GM19328 (cell line): Measurements from ENCODE around the gene TFDP1.
"Not testable (repeated sequence)": the region's sequence is repeated elsewhere in the genome, so short reads cannot be mapped to it uniquely, and the experiment has no call there.

Source experiments
- ATAC-seq: cut with Tn5 transposase; IDR thresholded peaks from one replicate; pipeline ENCODE4 v1.9.1; 2021; ENCODE audit warnings: mild to moderate bottlenecking, moderate library complexity; ENCODE audit not compliant: unreplicated experiment

The TFDP1 gene

DNA sequence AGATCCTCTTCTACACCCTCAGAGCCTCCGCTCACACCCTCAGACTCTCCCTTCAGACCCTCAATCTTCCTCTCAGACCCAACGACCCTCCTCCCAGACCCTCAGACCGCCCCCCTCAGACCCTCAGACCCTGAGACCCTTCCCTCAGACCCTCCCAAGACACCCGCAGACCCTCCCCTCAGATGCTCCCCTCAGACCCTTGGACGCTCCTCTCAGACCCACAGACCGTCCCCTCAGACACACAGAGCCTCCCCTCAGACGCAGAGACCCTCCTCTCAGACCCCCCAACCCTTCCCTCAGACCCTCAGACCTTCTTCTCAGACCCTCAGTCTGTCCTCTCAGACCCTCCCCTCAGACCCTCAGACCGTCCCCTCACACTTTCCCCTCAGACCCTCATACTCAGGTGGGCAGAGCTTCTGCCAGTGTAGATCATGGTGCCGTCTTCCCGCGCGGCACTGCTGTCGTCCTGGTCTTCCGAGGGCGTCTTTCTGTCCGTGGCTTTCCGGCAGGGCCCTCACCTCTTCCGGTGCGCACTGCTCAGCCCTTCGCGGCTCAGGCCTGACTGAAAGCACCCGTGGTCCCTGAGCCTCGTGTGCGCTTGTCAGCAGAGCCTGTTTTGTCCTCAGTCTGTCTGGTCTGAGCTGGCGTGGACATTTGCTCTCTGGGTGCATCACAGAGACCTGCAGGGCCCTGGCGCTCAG is 18.9 kb upstream of the TFDP1 start:
- no peak for ATAC-seq

DNA sequence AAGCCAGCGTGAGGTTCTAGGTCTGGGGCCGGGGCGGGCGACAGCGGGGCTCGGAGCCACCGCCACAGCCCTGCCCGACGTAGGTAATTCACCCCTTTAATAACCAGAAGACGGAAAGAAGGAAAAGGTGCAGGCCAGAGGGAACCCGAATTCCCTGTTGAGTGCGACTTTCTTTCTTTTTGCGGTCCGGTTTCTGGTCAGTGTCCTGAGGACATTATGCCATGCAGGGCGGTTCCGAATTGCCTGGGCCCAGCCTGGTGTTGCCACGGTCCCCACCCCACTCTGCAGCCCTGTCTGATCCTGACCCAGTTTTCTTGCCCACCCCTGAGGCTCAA is 18.4 kb upstream of the TFDP1 start:
- no peak for ATAC-seq

DNA sequence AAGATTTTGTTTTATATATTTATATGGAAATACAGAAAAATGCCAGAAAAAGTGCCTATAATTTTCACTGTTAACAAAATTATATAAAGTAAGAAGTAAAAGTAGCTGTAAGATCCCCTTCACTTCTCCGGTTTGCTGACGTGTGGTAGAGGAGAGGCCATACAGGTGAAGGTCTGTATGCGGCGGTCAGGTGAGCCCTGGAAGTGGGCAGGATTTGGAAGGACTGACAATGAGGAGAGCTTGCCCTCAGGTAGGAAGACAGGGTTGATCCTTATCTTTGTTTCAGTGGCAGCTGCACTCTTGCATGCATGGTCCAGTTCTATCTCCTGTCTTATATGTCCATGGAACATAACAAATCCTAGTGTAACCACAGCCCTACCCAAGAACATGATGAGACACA is 16.9 kb upstream of the TFDP1 start:
- ATAC-seq: no peak

DNA sequence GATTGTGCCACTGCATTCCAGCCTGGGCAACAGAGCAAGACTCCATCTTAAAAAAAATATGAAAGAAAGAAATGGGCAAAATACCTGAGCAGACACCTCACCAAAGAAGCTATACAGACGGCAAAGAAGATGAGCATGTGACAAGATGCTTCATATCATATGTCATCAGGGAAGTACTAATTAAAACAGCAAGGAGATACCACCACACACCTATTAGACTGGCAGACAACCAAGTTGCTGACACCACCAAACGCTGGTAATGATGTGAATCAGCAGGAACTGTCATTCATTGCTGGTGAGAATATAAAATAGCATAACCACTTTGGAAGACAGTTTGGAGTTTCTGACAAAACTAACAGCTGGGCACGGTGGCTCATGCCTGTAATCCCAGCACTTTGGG is 11.5 kb upstream of the TFDP1 start:
- ATAC-seq: no peak

DNA sequence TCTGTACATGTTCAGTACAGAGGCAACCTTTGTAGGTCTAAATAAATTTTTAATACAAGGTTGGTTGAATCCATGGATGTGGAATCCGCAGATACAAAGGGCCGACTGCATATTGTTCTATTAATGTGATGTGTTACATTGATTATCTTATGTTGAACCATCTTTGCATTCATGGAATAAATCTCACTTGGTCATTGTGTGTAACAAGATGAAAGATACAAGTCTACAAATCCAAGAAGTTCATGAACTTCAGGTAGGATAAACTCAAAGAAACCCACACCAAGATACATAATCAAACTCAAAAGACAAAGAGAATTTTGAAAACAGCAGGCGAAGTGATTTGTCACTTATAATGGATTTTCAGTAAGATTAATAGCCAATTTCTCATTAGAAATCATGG is 8.0 kb upstream of the TFDP1 start:
- no peak for ATAC-seq

DNA sequence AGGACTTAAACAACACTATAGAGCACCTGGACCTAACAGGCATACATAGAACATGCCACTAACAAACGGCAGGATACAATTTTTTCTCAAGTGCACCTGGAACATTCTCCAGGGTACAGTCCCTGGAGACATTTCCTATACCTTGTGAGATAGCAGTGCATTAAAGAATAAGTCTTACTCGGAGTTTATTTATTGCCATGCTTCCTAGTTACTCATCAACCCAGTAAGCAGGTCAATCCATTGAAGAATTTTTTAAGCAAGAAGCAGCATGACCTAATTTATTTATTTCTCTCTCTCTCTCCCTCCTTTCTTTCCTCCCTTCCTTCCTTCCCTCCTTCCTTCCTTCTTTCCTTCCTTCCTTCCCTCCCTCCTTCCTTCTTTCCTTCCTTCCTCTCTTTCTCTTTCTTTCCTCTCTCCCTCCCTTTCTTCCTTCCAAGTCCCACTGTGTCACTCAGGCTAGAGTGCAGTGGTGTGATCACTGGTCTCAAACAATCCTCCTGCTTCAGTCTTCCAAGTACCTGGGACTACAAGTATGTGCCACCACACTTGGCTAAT is 6.6 kb upstream of the TFDP1 start:
- no peak for ATAC-seq

DNA sequence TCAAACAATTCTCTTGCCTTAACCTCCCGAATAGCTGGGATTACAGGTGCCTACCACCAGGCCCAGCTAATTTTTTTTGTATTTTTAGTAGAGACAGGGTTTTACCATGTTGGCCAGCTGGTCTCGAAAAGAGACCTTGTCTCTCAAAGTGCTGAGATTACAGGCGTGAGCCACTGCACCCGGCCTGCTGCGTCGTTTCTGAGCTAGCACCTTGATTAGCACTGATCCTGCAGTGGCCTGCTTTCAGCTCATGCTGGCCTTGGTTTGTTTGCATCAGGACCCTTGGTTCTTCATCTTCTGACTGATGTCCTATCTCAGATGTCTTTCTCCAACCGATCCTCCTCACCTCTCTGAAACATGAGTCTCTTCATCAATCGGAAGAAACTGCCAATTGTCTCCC is 4.9 kb upstream of the TFDP1 start:
- no peak for ATAC-seq

DNA sequence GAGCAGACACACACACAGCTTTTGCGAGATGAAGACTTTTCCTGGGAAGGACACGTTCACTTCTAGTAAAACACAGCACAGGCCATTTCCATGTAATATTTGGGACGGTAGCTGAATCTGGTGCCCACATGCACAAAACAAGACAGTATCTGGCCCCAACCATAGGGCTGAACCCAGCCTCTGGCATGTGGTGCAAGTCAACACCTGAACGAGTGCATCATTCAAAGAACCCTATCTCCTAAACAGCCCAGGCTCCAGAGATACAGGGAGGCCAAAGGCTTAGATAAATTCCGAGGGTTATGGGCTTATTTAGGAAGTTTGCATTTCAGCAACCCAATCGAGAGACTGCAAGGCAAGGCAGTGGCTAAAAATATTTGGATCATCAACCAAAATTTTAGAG is 2.7 kb upstream of the TFDP1 start:
- ATAC-seq: no peak

DNA sequence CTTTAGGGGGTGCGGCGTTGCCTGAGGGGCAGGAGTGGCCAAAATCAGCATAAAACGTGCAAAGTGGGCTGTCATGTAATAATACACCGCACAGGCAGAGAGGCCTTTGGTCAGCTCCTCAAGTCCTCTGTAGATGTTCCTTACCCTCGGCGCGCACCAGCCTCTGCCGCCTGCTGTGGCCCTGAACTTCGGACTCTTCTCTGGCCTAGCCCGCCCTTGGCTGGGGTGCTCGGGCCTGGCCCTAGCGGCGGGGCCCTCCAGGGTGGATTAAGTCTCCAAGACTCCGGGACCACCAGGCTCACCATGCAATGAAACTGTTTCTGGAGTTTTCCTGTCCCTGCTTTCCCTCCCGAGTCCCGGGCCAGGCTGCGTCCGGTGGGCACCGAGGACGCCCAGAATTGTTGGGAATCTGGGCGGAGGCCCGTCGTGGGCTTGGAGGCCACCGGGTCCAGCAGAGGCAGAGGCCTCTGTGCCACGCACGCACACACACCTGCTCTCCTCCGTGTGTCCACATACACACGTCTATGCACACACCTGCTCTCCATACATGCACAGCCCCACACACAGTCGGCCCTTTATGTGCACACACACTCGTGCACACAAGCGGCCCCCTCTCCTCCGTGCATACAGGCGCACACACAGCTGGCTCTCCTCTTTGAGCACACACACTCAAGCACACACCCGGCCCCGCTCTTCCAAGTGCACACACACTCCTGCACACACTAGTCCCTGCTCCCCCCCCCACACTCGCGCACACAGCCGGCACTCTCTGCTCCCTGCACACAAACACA is 1.5 kb upstream of the TFDP1 start:
- ATAC-seq: no peak

DNA sequence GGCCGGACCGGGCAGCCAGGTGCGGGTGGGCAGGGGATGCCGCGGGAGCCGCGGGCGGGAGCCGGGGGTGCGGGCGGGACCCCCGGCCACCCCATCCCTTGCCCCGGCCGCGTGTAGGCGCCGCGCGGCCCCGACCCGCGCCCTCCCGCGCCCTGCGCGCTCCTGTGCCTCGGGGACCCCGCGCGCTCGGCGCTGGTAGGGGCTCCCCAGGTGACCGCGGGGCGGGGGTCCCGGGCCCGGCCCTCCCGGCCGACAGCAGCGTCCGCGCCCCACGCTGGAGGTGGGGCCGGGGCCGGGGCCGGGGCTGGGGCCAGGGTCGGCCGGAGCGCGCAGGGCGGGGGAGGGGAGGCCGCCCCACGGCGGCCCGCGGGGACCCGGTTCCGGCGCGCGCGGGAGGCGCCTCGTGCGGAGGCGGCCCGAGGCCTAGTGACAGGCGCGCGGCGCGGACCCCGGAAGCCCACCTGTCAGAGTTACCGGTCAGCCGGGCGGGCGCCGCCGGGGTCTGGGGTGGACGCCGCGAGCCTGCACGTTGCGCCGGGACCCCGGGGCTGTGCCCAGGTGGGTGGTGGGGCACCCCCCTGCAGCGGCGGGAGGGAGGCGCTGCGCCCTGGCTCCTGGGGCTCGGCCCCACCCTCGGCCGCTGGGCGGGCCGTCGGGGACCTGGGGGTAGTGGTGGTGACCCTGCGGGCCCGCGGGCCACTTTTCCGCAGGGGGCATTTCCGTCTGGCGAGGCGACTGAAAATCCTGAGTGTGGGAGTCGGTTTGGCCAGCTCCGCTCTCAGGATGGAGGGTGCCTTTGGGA is 518 bp downstream of the TFDP1 start:
- peak; percentile 37 for ATAC-seq

DNA sequence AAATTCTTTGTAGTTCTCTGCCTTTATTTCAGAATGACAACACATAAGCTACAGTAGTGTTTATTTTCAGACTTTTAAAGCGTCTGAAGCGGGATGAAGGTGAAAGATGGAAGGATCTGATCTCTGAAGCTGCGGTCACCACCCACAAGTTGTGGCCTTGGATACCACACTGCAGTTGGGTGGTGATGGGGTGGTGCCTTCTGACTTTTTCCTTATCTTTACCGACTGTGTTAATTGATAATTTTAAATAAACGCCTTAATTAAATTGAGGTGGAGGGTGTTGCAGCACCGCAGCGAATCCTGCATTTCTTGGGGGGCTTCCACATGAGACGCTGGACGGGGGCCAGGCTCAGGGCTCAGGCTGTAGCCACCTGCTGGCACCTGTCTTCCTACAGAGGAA is 1.3 kb downstream of the TFDP1 start:
- no peak for ATAC-seq

DNA sequence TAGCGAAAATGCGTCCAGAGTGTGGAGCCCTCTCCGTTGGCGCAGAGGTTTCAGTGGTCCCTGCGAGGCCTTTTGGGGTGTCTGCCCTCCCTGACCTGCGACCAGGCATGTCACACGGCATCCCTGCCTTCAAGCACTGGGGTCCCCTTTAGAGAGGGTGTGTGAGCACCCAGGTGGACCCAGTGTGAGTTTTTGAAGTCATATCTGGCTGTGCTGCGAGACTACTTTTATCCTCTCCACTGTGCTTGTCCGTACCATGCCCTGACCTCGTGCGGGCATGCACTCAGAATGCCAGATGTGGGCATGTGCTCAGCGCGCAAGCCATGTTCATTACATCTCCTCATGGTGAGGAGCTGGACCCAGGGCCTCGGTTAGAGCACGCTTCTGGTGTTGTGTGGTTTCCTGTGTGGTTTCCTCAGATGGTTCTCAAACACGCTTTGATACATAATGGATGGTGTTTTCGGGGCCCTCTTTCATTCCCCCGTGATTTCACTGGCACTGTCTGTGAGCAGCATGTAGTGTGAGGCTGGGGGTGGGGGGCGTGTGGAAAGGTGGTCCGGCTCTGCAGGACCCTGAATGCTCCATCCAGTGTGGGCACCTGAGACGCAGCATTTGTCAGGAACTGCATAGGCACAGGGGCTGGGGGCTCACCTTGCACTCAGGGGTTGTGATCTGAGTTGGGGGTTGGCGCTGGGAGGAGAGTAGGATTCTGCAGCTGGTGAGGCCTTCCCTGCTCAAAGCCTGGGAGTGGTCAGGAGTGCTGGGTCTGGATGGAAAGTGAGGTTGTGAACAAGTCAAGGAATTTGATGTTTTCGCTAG is 2.3 kb downstream of the TFDP1 start:
- ATAC-seq: no peak

DNA sequence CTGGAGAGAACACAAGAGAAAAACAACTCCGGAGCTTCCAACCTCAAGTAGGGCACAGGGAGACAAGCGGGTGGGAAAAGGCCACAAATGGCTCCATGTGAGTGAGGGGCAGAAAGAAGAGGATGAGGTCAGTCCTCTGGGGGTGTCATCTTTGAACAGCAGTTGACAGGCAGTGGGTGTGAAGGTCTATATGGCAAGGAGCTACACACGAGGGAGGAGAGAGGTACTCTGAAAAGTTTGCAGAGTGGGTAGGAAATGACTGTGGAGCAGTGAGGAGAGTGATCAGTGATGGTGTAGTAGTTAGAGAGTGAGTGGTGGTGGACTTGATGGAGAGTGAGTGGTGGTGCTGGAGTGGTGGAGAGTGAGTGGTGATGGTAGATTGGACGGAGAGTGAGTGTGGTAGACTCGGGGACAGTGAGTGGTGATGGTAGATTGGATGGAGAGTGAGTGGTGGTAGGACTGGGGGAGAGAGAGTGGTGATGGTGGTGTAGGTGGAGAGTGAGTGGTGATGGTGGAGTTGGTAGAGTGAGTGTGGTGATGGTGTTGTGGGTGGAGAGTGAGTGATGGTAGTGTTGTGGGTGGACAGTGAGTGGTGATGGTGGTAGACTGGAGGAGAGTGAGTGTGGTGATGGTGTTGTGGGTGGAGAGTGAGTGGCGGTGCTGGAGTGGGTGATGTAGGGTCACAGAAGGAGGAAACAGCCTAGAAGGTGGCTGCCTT is 4.0 kb downstream of the TFDP1 start:
- ATAC-seq: no peak

DNA sequence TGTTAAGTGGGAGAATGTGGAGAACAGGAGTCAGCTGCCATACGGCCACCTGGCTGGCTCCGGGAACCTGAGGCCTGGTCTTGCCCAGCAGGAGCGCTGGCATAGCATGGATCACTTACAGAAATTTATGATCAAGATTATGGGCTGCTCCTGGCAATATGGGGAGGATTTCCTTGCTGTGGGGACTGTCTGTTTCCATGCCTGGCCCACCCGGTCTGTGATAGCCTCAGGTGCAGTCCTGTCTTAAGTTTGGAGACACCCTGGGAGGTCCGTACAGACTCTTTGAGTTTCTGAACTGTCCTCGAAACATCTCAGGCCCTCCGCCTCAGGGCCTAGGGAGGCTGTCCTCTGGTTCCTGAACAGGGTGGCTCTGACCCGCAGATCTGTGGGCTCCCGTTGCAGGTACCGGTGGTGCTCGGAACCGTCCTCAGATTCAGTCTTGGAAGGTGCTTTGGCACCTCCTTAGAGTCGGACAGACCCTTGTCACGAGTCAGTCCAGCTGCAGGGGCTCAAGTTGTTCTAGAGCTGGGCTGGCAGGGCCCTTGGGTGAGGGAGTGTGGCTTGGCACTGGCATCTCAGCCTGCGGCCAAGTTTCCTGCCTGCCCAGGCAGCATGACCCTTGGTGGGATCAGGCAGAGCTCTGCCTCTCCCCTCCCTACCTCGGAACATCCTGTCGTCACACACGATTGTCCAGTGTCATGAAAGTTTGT is 4.9 kb downstream of the TFDP1 start:
- no peak for ATAC-seq

DNA sequence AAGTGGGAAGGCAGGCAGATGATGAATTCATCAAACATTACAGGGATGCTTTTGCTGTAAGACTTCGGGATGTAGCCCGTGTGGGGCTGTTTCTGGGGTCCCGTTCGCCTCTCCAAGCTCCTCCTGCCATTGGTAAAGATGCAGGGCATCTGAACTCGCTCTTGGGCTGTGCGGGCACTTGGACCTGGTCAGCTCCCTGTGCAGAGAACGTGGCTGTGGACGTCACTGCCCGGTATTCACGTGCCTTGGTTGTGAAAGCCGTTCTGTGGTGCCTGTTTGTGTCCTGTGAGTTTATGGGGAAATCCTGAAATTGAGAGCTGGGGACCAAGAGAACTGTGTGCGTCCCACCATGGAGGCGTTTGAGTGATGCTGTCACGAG is 5.4 kb downstream of the TFDP1 start:
- ATAC-seq: no peak

DNA sequence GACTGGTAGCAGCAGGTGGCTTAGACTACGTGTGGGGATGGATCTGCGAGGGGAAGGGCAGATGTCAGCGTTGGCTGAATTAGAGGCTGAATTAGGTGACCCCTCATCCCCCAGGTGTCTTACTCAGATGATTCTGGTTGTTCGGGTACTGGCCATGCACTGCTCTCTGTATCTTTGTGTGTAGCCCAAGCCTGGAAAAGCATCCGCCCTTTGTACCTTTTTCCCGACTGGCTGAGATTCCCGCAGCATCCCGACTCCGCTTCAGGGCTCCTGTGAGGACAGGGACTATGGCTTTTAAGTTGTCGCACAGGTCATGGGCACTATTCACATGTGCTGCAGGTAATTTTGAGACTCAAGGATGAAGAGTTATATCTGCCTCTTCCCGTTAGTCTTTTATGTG is 7.2 kb downstream of the TFDP1 start:
- no peak for ATAC-seq

DNA sequence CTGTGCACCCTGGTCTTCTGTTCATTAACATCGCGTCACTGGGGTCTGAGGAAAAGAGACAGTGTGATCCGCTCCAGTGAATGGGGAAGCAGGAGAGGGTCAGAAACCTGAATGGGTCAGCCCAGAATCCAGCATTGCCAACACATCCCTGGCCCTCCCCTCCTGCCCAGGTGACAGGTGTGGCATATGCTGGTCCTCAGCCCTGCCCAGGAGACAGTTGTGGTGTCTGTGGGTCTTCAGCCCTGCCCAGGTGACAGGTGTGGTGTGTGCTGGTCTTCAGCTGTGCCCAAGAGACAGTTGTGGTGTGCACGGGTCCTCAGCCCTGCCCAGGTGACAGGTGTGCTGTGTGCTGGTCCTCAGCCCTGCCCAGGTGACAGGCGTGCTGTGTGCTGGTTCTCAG is 8.0 kb downstream of the TFDP1 start:
- ATAC-seq: no peak

DNA sequence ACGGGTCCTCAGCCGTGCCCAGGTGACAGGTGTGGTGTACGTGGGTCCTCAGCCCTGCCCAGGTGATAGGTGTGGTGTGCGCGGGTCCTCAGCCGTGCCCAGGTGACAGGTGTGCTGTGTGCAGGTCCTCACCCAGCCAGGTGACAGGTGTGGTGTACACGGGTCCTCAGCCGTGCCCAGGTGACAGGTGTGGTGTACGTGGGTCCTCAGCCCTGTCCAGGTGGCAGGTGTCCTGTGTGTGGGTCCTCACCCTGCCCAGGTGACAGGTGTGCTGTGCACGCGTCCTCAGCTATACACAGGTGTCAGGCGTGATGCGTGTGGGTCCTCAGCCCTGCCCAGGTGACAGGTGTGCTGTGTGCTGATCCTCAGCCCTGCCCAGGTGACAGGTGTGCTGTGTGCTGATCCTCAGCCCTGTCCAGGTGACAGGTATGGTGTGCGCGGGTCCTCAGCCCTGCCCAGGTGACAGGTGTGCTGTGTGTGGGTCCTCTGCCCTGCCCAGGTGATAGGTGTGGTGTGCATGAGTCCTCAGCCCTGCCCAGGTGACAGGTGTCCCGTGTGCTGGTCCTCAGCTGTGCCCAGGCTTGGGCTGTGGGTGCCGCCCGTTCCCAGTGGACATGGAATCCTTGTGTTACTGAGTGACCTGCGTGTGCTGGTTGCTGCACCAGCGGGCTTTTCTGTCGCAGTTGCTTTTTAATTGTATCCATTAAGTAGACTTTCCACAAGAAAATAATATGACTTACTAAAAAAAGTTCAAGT is 9.7 kb downstream of the TFDP1 start:
- not testable (repeated sequence) for ATAC-seq

DNA sequence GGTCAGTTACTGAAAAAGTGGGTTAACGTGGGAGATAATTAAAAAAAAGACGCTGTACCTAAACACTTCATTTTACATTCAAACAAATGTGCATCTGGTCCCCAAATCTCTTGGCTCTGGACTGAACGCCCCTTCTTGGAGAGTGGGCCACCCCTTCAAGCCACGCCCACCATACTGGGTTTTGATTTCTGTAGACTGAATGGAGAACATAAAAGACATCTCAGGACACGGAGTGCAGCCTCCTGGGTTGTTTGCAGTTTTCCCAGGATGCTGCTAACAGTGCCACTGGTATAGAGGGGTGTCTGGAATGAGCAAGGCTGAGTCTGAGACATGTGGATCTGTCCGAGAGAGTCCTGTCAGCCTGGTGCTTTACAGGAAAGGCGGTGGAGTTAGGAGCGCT is 10.6 kb downstream of the TFDP1 start:
- ATAC-seq: no peak
